GM08714 (cell line): ENCODE data around the gene C16orf78.

Source experiments
- H3K4me3 ChIP-seq: fragments of 200-500 bp; sonication (Bioruptor generic); 2 replicates; pipeline ENCODE4 v1.5.1; 2014; ENCODE audit warnings: mild to moderate bottlenecking, low read length, inconsistent platforms
- ZNF274 ChIP-seq: IDR thresholded peaks from 2 replicates; pipeline ENCODE4 v1.6.1; 2012; ENCODE audit warnings: mild to moderate bottlenecking, low read depth, low read length

Gene C16orf78

DNA sequence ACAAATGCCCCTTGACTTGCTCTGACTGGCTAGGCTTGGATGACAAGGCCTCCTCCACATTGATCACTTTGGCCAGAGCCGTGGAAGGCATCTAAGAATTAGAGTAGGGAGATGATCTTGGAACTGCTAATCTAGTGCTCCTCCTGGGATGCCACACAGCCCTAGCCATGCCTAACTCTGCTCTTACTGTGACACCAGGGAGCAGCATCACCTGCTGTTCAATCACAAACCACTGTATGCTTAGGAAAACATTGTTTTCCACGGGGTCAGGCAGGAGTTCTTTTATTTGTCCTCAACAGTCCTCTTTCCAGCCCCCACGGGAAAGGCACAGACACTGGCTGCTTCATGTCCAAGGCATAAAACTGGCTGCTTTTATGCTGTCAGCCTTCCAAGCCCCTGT lies 46.3 kb downstream of the C16orf78 start:
- H3K4me3 ChIP-seq = no peak overlapping the region
- no peak for TF ChIP-seq ZNF274

- TF ChIP-seq ZNF274 = no peak
- H3K4me3 ChIP-seq = no peak overlapping the region
These were observed 49.3 kb downstream of the C16orf78 start for GRCh38 chr16:49422896-49423295.

- TF ChIP-seq ZNF274 = no peak
- no peak overlapping the region for H3K4me3 ChIP-seq
These were observed 51.4 kb downstream of the C16orf78 start for GRCh38 chr16:49424961-49425360.

DNA sequence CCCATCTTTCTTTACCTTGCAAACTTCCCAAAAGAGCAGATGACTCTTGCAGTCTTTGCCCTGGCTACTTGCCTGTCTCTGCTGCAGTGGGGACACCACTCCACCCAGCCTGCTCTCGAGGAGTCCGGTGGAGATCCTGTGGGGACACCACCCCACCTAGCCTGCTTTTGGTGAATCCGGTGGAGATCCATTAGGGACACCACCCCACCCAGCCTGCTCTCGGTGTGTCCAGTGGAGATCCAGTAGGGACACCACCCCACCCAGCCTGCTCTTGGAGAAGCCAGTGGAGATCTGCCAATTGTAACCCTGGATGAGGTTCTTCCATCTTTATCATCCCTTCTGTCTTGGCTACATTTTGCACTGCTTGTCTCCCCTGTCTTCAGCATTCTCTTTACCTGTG lies 54.2 kb downstream of the C16orf78 start:
- TF ChIP-seq ZNF274 = no peak
- H3K4me3 ChIP-seq = no peak overlapping the region

DNA sequence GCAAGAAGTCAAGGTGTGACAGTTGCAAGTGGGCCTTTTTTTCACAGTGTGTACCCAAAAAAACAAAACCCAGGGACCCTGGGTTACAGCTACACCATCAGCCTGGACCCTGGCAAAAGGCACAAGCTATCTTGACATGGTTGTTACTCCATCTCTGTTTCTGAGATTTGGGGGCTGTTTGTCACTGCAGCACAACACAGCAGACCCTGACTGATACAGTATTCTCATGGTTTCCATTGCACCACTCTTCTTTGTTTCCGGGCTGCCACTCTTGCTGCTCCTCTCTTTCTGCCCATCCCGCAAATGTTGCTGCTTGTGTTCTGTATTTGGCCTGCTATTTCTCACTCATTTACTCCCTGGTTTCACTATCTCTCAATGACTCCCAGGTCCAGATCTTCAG lies 55.2 kb downstream of the C16orf78 start:
- TF ChIP-seq ZNF274 = no peak
- H3K4me3 ChIP-seq = no peak overlapping the region

GRCh38 chr16:49431040-49431439 lies 57.4 kb downstream of the C16orf78 start:
- H3K4me3 ChIP-seq = no peak overlapping the region
- TF ChIP-seq ZNF274 = no peak

DNA sequence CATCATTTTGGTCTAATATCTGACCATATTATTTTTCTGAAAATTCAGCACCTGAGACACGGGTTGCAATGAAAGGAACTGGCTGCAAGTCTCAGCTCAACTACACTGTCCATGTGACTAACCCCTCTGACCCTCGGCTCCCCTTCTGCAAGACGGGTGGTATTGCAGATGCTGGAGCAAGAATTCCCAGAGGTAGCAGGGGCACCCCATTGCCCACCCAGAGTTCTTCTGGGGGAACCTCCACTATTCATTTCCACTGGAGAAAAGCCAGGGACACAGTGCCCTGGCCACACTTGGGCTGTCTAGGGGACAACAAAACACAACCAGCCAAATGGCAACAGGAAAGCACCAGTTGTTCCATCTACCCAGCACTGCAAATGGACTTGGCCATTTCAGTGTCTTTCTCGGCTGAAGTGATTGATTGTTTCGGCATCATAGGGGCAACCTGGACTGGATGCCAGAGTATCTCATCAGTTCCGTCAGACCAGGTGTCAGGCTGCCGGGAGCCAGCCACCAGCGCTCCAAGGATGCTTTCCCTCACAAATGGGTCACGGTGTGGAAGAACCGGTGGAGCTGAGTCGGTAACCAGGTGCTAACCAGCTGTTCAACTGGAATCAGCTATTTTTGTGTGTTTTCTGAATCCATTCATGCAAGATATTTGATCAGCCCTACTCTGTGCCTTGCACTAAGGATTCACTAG lies 58.1 kb downstream of the C16orf78 start:
- no peak overlapping the region for H3K4me3 ChIP-seq
- TF ChIP-seq ZNF274 = no peak

DNA sequence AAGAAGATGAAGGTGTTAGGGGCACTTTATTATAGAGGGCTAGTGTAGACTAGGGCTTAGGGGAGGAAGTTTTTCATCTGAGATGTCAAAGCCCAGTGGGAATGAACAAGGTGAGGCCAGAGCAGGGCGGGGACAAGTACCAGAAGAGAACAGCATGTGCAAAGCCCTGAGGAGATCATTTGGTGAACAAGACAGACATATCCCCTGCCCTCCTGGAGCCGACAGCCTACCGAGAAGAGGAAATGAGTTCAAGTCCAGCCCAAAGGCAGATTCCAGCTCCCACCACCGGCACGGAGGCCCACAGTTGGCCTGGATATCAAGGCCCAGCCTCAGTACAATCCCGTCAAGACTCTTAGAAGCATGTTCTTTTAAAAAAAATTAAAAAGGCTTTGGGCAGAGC lies 61.1 kb downstream of the C16orf78 start:
- H3K4me3 ChIP-seq = no peak overlapping the region
- no peak for TF ChIP-seq ZNF274

- no peak overlapping the region for H3K4me3 ChIP-seq
- TF ChIP-seq ZNF274 = no peak
These were observed 62.6 kb downstream of the C16orf78 start for GRCh38 chr16:49436181-49436580.

GRCh38 chr16:49437344-49437743 lies 63.7 kb downstream of the C16orf78 start:
- TF ChIP-seq ZNF274 = no peak
- H3K4me3 ChIP-seq = no peak overlapping the region

- H3K4me3 ChIP-seq = no peak overlapping the region
- TF ChIP-seq ZNF274 = no peak
These were observed 65.4 kb downstream of the C16orf78 start for GRCh38 chr16:49439050-49439449.

DNA sequence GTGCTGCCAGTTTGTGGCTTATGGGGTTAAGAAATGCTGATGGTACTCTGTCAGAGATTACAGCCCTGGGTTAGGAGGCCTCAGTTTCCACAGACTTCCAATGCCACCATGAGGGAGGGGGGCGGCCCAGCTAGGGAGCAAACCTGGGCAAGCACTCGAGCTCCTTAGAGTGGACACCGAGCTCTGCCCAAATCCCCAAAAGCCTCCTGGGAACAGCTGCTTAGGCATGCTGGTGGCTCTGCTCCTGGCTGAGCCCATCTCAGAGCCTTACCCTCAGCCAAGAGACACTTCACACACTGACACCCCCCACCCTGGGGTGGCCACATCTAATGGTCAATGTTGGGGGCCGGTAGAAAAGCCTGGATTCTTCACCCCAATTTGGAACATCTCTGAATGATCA lies 66.1 kb downstream of the C16orf78 start:
- no peak for TF ChIP-seq ZNF274

GRCh38 chr16:49440156-49441065 lies 66.8 kb downstream of the C16orf78 start:
- TF ChIP-seq ZNF274 = no peak
- H3K4me3 ChIP-seq = no peak overlapping the region

More for the DNA sequence above, 66.1 kb downstream of the C16orf78 start:
- no peak overlapping the region for H3K4me3 ChIP-seq

DNA sequence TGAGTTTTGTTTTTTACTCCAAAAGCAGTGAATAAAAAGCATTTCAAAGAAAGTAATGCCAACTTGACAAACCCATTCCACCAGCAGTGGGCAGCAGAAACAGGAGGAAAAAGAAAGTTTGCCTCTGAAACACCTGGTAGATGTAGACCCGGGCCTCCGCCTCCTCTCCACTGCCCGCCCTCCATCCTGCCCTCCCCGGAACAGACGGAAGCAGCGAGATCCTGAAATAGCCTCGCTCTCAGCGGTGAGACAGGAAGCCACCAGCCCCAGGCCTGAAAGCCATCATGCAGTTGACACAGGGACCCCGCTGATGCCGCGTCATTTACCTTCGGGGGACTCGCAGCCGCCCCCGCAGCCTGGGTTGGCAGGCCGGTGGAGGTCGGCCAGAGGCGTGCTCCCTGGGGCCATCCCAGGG lies 67.8 kb downstream of the C16orf78 start:
- H3K4me3 ChIP-seq = no peak overlapping the region; the same call in 1 of the 2 replicates
- no peak for TF ChIP-seq ZNF274

DNA sequence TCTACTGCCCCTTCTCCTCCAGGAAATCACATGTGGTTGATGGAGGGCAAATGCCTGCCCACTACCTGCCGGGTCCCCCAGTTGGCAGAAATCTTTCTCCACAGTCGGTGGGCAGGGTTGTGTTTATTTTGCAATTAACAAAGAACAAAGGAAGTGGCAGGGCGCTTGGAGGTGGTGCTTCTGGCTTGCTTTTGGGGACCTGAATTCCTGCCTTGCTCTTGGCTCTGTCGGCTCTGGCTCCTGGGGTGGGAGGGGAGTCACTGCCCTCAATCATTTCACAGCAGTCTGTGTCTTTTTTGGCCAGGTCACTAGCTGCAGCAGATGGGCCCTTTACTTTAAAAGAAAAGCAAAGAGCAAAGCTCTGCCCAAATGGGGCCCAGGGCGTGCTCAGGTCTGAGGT lies 69.2 kb downstream of the C16orf78 start:
- no peak overlapping the region for H3K4me3 ChIP-seq
- no peak for TF ChIP-seq ZNF274
